ENCODE data around the gene TIMM29. TPM values are rescaled to one million over a fixed set of nuclear protein-coding genes. Genes with fewer than 3 reads are reported as not detected.

The TIMM29 gene
- total and polyA plus RNA-seq, 2 donors (not counting 1 experiment from before 2014, with no cell fraction given): 8.4 to 24.2 TPM

GRCh38 chr19:10918359-10918758 lies 10.3 kb upstream of the TIMM29 start:
- Mint-ChIP-seq H3K27me3 (no peaks in the 10 kb centered on the region), H3K27ac (no peak overlapping the region), H3K9me3 (ENCODE audit: insufficient read depth) (no peaks in the 10 kb centered on the region), H3K4me1 (peaks cover 4% of the 10 kb centered on the region), H3K4me3 (no peak overlapping the region)
- H3K4me3 ChIP-seq (ENCODE audit: control extremely low read depth in 1 of 5, extremely low read depth in 1 of 5, insufficient read depth in 1 of 5, low read depth in 2 of 5, low read length in 4 of 5): no peak overlapping the region
- peaks cover 0 to 34% of the 10 kb centered on the region in 2 experiments for H3K36me3 ChIP-seq (replicated peaks in 1 of 2; ENCODE audit: control extremely low read depth in 1 of 2, control insufficient read depth in 1 of 2, extremely low read depth in 1 of 2, insufficient read depth in 2 of 2, low read length in 1 of 2)
- H3K4me1 ChIP-seq (ENCODE audit: control insufficient read depth in 2 of 2, insufficient read depth in 2 of 2, low read length in 2 of 2): no peaks in the 10 kb centered on the region
- TF ChIP-seq CTCF (IDR thresholded peaks at IDR 0.05) (no peak), EZH2 (IDR thresholded peaks at IDR 0.05; ENCODE audit: borderline replicate concordance, insufficient read depth, low read depth, low read length, poor library complexity, severe bottlenecking) (no peak)
- no peak overlapping the region for H2AFZ ChIP-seq (ENCODE audit: insufficient read depth, low read depth, low read length, poor library complexity, severe bottlenecking)
- H3K4me2 ChIP-seq (replicated peaks; ENCODE audit: low read depth, low read length, poor library complexity, severe bottlenecking): no peak overlapping the region
- H3K79me2 ChIP-seq (ENCODE audit: control insufficient read depth, insufficient read depth, low read length): no peaks in the 10 kb centered on the region
- H3K9ac ChIP-seq (ENCODE audit: low read length): no peak overlapping the region
- no peak overlapping the region for H3K27ac ChIP-seq (ENCODE audit: low read length in 2 of 2)
- 98% methylated on average over 9 of the region's 11 CpGs for WGBS (ENCODE audit: insufficient coverage)
- DNase-seq (no peak), ATAC-seq (ENCODE audit: low read depth) (no peak)
- ChIA-PET CTCF (no interaction called here), POLR2A (no interaction called here)
- no peaks in the 10 kb centered on the region for H4K20me1 ChIP-seq (ENCODE audit: control insufficient read depth, insufficient read depth, low read length, poor library complexity, severe bottlenecking)
- intact Hi-C loops (cut with micrococcal nuclease): no loop called here
- no peaks in the 10 kb centered on the region for H3K9me3 ChIP-seq (ENCODE audit: control extremely low read depth in 1 of 3, control insufficient read depth in 2 of 3, insufficient read depth in 1 of 3, low read length in 2 of 3)
- no peaks in the 10 kb centered on the region for H3K27me3 ChIP-seq (replicated peaks in 1 of 4; ENCODE audit: control extremely low read depth in 1 of 4, control insufficient read depth in 3 of 4, insufficient read depth in 4 of 4, low read length in 3 of 4)

GRCh38 chr19:10919352-10920287 lies 9.0 kb upstream of the TIMM29 start:
- Histone ChIP-seq H3K4me1 (ENCODE audit: control insufficient read depth in 2 of 2, insufficient read depth in 2 of 2, low read length in 2 of 2) (no peaks in the 10 kb centered on the region), H4K20me1 (ENCODE audit: control insufficient read depth, insufficient read depth, low read length, poor library complexity, severe bottlenecking) (no peaks in the 10 kb centered on the region), H3K4me2 (replicated peaks; ENCODE audit: low read depth, low read length, poor library complexity, severe bottlenecking) (no peak overlapping the region), H2AFZ (ENCODE audit: insufficient read depth, low read depth, low read length, poor library complexity, severe bottlenecking) (no peak overlapping the region), H3K27me3 (replicated peaks in 1 of 4; ENCODE audit: control extremely low read depth in 1 of 4, control insufficient read depth in 3 of 4, insufficient read depth in 4 of 4, low read length in 3 of 4) (no peaks in the 10 kb centered on the region), H3K4me3 (ENCODE audit: control extremely low read depth in 1 of 5, extremely low read depth in 1 of 5, insufficient read depth in 1 of 5, low read depth in 2 of 5, low read length in 4 of 5) (no peak overlapping the region), H3K27ac (ENCODE audit: low read length in 2 of 2) (no peak overlapping the region), H3K36me3 (replicated peaks in 1 of 2; ENCODE audit: control extremely low read depth in 1 of 2, control insufficient read depth in 1 of 2, extremely low read depth in 1 of 2, insufficient read depth in 2 of 2, low read length in 1 of 2) (peaks cover 0 to 28% of the 10 kb centered on the region in 2 experiments), H3K79me2 (ENCODE audit: control insufficient read depth, insufficient read depth, low read length) (no peaks in the 10 kb centered on the region), H3K9me3 (ENCODE audit: control extremely low read depth in 1 of 3, control insufficient read depth in 2 of 3, insufficient read depth in 1 of 3, low read length in 2 of 3) (no peaks in the 10 kb centered on the region), H3K9ac (ENCODE audit: low read length) (no peak overlapping the region)
- intact Hi-C loops (cut with micrococcal nuclease): no loop called here
- Mint-ChIP-seq H3K4me3 (no peak overlapping the region), H3K27me3 (no peaks in the 10 kb centered on the region), H3K27ac (no peak overlapping the region), H3K4me1 (peaks cover 4% of the 10 kb centered on the region), H3K9me3 (ENCODE audit: insufficient read depth) (no peaks in the 10 kb centered on the region)
- ATAC-seq (ENCODE audit: low read depth): no peak
- POLR2A ChIA-PET: no interaction called here
- CTCF ChIA-PET: no interaction called here
- no peak for DNase-seq
- TF ChIP-seq EZH2 (IDR thresholded peaks at IDR 0.05; ENCODE audit: borderline replicate concordance, insufficient read depth, low read depth, low read length, poor library complexity, severe bottlenecking) (no peak), CTCF (IDR thresholded peaks at IDR 0.05) (no peak)
- 94% methylated on average over 25 of the region's 26 CpGs for WGBS (ENCODE audit: insufficient coverage)

Data from B cell (primary cell).